GM12891 (cell line): ENCODE results near the gene HMGA1.

Source experiments
- DNase-seq: peaks from one replicate; pipeline ENCODE4 v3.0.0; 2011; ENCODE audit warnings: low spot score; ENCODE audit not compliant: insufficient read length
- FAIRE-seq: peaks from 2 replicates; lab custom pipeline; 2011; peaks lifted over from hg19 to GRCh38; lab: Jason Lieb, UNC
- PAX5 ChIP-seq: IDR thresholded peaks from 2 replicates; pipeline ENCODE4 v1.6.1; 2011; ENCODE audit warnings: low read length, moderate library complexity, mild to moderate bottlenecking; ENCODE audit not compliant: insufficient read depth, severe bottlenecking
- POLR2A ChIP-seq: IDR thresholded peaks from 2 replicates; pipeline ENCODE4 v1.6.1; 2011; ENCODE audit warnings: low read depth, low read length, control low read depth
- POLR2AphosphoS5 ChIP-seq: IDR thresholded peaks from 2 replicates; pipeline ENCODE4 v1.6.1; 2011; ENCODE audit warnings: low read depth, low read length, control low read depth
- POU2F2 ChIP-seq: IDR thresholded peaks from 2 replicates; pipeline ENCODE4 v1.6.1; 2011; ENCODE audit warnings: low read depth, mild to moderate bottlenecking, control low read depth, low read length, moderate library complexity
- SPI1 ChIP-seq: IDR thresholded peaks from 2 replicates; pipeline ENCODE4 v1.6.1; 2011; ENCODE audit warnings: low read depth, low read length, control low read depth
- TAF1 ChIP-seq: IDR thresholded peaks from 2 replicates; pipeline ENCODE4 v1.6.1; 2011; ENCODE audit warnings: low read depth, low read length, control low read depth

HMGA1 gene

GRCh38 chr6:34284563-34285447 is 48.1 kb downstream of the HMGA1 start:
- no peak for DNase-seq
- peak; percentile 78 for FAIRE-seq
- TF ChIP-seq PAX5: no peak
- TF ChIP-seq POU2F2: no peak
- TF ChIP-seq POLR2A: no peak
- no peak for TF ChIP-seq SPI1
- no peak for TF ChIP-seq POLR2AphosphoS5
- no peak for TF ChIP-seq TAF1

- TF ChIP-seq PAX5 (no peak), TAF1 (no peak), SPI1 (no peak), POLR2AphosphoS5 (no peak), POLR2A (no peak), POU2F2 (no peak)
- DNase-seq: no peak
- FAIRE-seq: no peak
These were observed 48.9 kb downstream of the HMGA1 start for GRCh38 chr6:34285448-34286164.

- no peak for DNase-seq
- TF ChIP-seq POU2F2 (no peak), SPI1 (no peak), POLR2AphosphoS5 (no peak)
- FAIRE-seq: peak; percentile 76
These were observed 51.9 kb downstream of the HMGA1 start for GRCh38 chr6:34288581-34288980.

GRCh38 chr6:34289137-34289536 is 52.5 kb downstream of the HMGA1 start:
- TF ChIP-seq POLR2A (no peak), POU2F2 (no peak)
- FAIRE-seq (no peak), DNase-seq (no peak)

GRCh38 chr6:34292954-34293353 is 56.3 kb downstream of the HMGA1 start:
- FAIRE-seq (no peak), DNase-seq (no peak)
- TF ChIP-seq POU2F2: no peak
- no peak for TF ChIP-seq SPI1
- TF ChIP-seq PAX5: no peak
- TF ChIP-seq POLR2A: no peak
- TF ChIP-seq TAF1: no peak
- no peak for TF ChIP-seq POLR2AphosphoS5

- TF ChIP-seq PAX5 (peak; percentile 73), POLR2AphosphoS5 (no peak), TAF1 (no peak)
- FAIRE-seq (peak; percentile 87), DNase-seq (no peak)
These were observed 59.0 kb downstream of the HMGA1 start for GRCh38 chr6:34295721-34296120.
